Testis (tissue), 3 donors: Measurements from ENCODE around the gene YTHDC1. TPM values are rescaled to one million over a fixed set of nuclear protein-coding genes. Genes with fewer than 3 reads are reported as not detected.

ENCODE experiments used
- DNase-seq: peaks from one replicate; pipeline ENCODE4 v3.0.0-alpha.2; 2019
- H3K27ac ChIP-seq, 2 donors: fragments of 200-600 bp; sonication (generic); one replicate each; pipeline ENCODE4 v1.5.1; 2019
- H3K27me3 ChIP-seq: fragments of 200-600 bp; sonication (generic); one replicate; pipeline ENCODE4 v1.5.1; 2019
- H3K36me3 ChIP-seq: fragments of 200-600 bp; sonication (generic); one replicate; pipeline ENCODE4 v1.5.1; 2017; ENCODE audit warnings: low read depth; ENCODE audit errors: missing control alignments
- H3K4me1 ChIP-seq: fragments of 200-600 bp; sonication (generic); one replicate; pipeline ENCODE4 v1.5.1; 2019
- H3K4me3 ChIP-seq, 2 donors: fragments of 200-600 bp; sonication (generic); one replicate each; pipeline ENCODE4 v1.5.1; 2017 to 2019
- H3K9me3 ChIP-seq: fragments of 200-600 bp; sonication (generic); one replicate; pipeline ENCODE4 v1.5.1; 2017
- POLR2A ChIP-seq: fragments of 450-650 bp; IDR thresholded peaks from one replicate; pipeline ENCODE4 v1.6.1; 2017; ENCODE audit warnings: antibody characterized with exemption, mild to moderate bottlenecking, moderate library complexity
- WGBS, 2 donors: methylation state at CpG; one replicate each; pipeline ENCODE4 v1.1.5; 2018; 5-methylcytosine and 5-hydroxymethylcytosine counted together
- intact Hi-C: fragments of 100-400 bp; cut with DNase I; formaldehyde crosslinking; loops from one replicate; pipeline ENCODE4 v1.15.1; 2023; ENCODE audit warnings: low total_unique reads
- polyA plus RNA-seq: library from polyadenylated mRNA; stranded (reverse); fragments of 350-450 nt; fragmentation: Illumina TruSeq; extraction: RNeasy Lipid Tissue Mini Kit (QIAGEN cat#74804); gene quantifications from one replicate; pipeline ENCODE4 v1.2.3, GENCODE V29; 2014; ENCODE audit warnings: low read depth, low replicate concordance; ENCODE audit not compliant: insufficient read depth
- total RNA-seq, 2 donors: library from RNA; depleted of rRNA; stranded (reverse); fragments of >200 nt; gene quantifications; one replicate each; pipeline ENCODE4 v1.2.3, GENCODE V29; 2016
- TF ChIP-seq, protein P1 (sequence below), 3 experiments: fragments of 450-650 bp in 2 of 3; fragments of 200-600 bp in 1 of 3; sonication (generic) in 1 of 3; IDR thresholded peaks; one replicate each; pipeline ENCODE4 v1.5.1; 2016 to 2019; ENCODE audit warnings: antibody characterized with exemption in 3 of 3, mild to moderate bottlenecking in 2 of 3, moderate library complexity in 1 of 3

Gene YTHDC1
- total and polyA plus RNA-seq, 3 donors from 2014 or later = 56.5 to 92.6 (median 78.2) TPM

DNA sequence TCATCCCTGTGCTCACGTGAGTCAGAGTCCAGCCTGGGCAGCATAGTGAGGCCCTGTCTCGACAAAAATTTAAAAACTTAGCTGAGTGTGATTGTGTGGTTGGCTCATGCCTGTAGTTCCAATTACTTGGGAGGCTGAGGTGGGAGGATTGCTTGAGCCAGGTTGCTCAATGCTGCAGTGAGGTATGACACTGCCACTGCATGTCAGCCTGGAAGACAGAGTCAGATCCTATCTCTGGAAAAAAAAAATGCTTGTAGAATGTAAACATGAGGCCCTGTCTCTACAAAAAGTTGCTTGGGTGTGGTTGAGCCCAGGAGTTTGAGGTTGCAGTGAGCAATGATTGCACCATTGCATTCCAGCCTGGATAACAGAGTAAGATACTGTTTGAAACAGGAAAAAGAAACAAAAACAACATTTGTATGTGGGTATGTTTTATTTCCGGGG is 11.3 kb upstream of the YTHDC1 start:
- H3K27ac ChIP-seq = no peak overlapping the region
- intact Hi-C loops = no loop called here
- TF ChIP-seq, protein P1, sequence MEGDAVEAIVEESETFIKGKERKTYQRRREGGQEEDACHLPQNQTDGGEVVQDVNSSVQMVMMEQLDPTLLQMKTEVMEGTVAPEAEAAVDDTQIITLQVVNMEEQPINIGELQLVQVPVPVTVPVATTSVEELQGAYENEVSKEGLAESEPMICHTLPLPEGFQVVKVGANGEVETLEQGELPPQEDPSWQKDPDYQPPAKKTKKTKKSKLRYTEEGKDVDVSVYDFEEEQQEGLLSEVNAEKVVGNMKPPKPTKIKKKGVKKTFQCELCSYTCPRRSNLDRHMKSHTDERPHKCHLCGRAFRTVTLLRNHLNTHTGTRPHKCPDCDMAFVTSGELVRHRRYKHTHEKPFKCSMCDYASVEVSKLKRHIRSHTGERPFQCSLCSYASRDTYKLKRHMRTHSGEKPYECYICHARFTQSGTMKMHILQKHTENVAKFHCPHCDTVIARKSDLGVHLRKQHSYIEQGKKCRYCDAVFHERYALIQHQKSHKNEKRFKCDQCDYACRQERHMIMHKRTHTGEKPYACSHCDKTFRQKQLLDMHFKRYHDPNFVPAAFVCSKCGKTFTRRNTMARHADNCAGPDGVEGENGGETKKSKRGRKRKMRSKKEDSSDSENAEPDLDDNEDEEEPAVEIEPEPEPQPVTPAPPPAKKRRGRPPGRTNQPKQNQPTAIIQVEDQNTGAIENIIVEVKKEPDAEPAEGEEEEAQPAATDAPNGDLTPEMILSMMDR (IDR thresholded peaks at IDR 0.05) = no peak
- TF ChIP-seq POLR2A = no peak
- H3K4me3 ChIP-seq = no peak overlapping the region
- no peaks in the 10 kb centered on the region for H3K4me1 ChIP-seq
- DNase-seq = no peak
- 87 to 90% methylated on average over 3 of the region's 3 CpGs for WGBS, 2 donors
- no peaks in the 10 kb centered on the region for H3K9me3 ChIP-seq
- H3K27me3 ChIP-seq = no peaks in the 10 kb centered on the region
- H3K36me3 ChIP-seq = no peaks in the 10 kb centered on the region

DNA sequence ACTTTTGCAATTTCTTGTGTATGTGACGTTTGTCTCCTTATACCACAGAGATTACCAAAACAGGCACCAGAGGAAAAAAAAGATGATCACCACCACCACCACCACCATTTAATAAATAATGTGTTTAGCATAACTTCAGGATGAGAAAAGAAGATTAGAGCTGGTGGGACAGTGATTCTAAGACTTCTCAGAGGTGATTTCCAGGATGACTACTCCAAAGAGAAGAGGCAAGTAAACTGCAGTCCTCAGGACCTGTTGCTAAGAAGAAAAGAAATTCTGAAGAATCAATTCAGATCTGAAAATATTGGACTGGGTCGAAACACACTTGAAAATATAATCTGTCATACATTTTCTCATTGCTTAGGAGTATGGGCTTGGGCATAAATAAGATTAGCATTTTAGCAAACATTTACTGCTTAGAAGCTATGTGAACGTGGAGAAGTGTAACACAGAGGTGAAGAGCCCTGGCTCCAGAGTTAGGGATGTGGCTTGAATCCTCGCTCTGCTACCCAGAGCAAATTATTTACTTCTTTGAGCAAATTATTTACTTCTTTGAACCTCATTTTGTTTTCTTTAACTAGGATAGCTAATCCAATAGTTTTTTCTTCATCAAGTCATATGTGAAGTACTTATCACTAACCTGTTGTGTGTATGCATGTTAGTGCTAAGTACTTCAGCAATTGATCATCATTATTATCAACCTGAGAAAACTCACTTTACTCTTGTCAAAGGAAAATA is 10.5 kb upstream of the YTHDC1 start:
- 85 to 89% methylated on average over 4 of the region's 4 CpGs for WGBS, 2 donors
- H3K4me1 ChIP-seq = no peaks in the 10 kb centered on the region
- H3K27me3 ChIP-seq = no peaks in the 10 kb centered on the region
- H3K36me3 ChIP-seq = no peaks in the 10 kb centered on the region
- H3K27ac ChIP-seq = no peak overlapping the region
- intact Hi-C loops = no loop called here
- H3K9me3 ChIP-seq = no peaks in the 10 kb centered on the region
- H3K4me3 ChIP-seq = no peak overlapping the region
- no peak for TF ChIP-seq POLR2A
- TF ChIP-seq, protein P1 (IDR thresholded peaks at IDR 0.05) = no peak
- no peak for DNase-seq

DNA sequence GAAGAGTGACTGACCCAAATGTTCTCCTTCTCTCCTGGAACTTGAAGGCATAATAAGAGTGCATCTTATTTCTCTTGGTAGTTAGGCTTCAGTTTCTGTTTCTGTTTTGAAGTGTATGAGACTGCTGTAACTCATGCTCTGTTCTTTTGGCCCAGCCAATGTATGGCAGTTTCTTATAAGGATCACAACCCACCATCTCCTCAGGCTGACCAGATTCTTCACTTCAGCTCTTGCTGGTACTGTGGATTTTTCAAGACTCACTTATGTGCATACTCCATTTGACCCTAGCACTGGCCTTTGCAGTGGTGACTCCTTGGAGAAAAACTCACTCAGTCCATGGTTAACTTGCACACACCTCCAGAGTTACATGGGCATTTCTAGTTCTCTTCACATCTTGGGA is 9.6 kb upstream of the YTHDC1 start:
- Histone ChIP-seq H3K4me1 (no peaks in the 10 kb centered on the region), H3K27ac (no peak overlapping the region), H3K4me3 (no peak overlapping the region), H3K36me3 (no peaks in the 10 kb centered on the region), H3K27me3 (no peaks in the 10 kb centered on the region), H3K9me3 (no peaks in the 10 kb centered on the region)
- intact Hi-C loops = no loop called here
- no peak for DNase-seq
- no peak for TF ChIP-seq POLR2A
- TF ChIP-seq, protein P1 (IDR thresholded peaks at IDR 0.05) = no peak

DNA sequence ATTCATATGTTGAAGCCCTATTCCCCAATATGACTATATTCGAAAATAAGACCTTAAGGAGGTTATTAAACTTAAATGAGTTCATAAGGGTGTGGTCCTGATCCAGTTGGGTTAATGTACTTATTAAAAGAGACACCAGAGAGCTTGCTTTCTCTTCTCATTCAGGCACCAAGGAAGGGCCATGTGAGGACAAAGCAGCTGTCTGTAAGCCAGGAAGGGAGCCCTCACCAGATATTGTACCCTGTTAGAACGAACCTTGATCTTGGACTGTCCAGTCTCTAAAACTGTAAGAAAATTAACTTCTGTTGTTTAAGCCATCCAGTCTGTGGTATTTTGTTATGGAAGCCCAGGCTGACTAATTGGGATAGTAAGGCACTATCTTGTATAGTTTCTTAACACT is 9.1 kb upstream of the YTHDC1 start:
- TF ChIP-seq, protein P1 (IDR thresholded peaks at IDR 0.05) = no peak
- TF ChIP-seq POLR2A = no peak
- Histone ChIP-seq H3K36me3 (no peaks in the 10 kb centered on the region), H3K27me3 (no peaks in the 10 kb centered on the region), H3K4me1 (no peaks in the 10 kb centered on the region), H3K4me3 (no peak overlapping the region), H3K9me3 (no peaks in the 10 kb centered on the region), H3K27ac (no peak overlapping the region)
- 78 to 91% methylated on average over 2 of the region's 2 CpGs for WGBS, 2 donors
- intact Hi-C loops = no loop called here
- no peak for DNase-seq

DNA sequence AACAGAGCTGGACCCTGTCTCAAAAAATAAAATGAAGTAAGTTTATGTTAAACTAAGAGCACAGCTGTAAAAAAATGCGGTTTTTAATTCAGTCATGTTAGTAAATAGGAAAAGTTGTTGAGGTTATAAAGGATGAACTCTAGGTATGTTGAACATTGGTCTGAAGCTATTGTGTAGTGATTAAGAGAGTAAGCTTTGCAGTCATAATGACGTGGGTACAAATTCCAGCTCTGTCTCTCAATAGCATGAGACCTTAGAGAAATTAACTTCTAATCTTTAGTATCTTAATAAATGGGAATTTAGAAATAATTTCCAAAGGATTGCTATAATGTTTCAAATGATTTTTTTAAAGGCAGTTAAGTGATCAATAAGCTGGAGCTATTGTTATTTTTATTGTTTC is 2.9 kb upstream of the YTHDC1 start:
- H3K36me3 ChIP-seq = no peaks in the 10 kb centered on the region
- no peak for TF ChIP-seq POLR2A
- TF ChIP-seq, protein P1 (IDR thresholded peaks at IDR 0.05) = no peak
- H3K9me3 ChIP-seq = no peaks in the 10 kb centered on the region
- 74 to 87% methylated on average over 2 of the region's 2 CpGs for WGBS, 2 donors
- H3K4me3 ChIP-seq = no peak overlapping the region
- H3K27ac ChIP-seq = no peak overlapping the region
- intact Hi-C loops = no loop called here
- no peaks in the 10 kb centered on the region for H3K27me3 ChIP-seq
- no peaks in the 10 kb centered on the region for H3K4me1 ChIP-seq
- DNase-seq = no peak
